GM21390 (cell line): ENCODE measurements around the gene MYOM1.
A peak's percentile ranks its signal among the peaks of the same experiment; 100 is the strongest.
"Not testable (repeated sequence)": the region's sequence is repeated elsewhere in the genome, so short reads cannot be mapped to it uniquely, and the experiment has no call there.

ENCODE experiments used
- ATAC-seq: cut with Tn5 transposase; IDR thresholded peaks from one replicate; pipeline ENCODE4 v1.9.1; 2021; ENCODE audit not compliant: unreplicated experiment

The MYOM1 gene

DNA sequence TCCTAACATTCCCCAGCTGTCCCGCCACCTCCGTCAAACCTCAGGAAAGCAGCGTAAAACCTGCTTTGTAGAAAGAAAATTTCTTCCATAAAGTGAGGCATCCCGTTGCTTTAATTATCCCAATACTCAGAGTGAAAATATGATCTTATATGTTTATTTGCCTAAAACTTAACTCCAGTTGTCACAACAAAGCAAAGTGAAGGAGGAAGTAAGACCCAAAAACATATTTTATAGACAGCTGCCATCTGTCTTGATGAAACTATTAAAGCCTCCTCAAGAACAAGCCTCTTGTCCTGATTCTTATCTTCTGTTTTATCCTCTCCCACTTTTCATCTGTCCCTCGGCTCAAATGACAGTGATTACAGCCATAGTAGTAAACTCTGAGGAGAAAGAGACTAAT, 177.9 kb downstream of the MYOM1 start:
- ATAC-seq, result no peak

DNA sequence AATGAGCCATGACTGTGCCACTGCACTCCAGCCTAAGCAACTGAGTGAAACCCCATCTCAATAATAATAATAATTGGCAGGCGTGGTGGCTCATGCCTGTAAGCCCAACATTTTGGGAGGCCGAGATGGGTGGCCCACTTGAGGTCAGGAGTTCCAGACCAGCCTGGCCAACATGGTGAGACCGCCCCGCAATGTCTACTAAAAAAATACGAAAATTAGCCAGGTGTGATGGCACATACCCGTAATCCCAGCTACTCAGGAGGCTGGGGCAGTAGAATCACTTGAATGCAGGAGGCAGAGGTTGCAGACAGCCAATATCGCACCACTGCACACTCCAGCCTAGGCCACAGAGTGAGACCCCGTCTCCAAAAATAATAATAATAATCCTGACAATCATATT, 178.9 kb downstream of the MYOM1 start:
- no peak for ATAC-seq

DNA sequence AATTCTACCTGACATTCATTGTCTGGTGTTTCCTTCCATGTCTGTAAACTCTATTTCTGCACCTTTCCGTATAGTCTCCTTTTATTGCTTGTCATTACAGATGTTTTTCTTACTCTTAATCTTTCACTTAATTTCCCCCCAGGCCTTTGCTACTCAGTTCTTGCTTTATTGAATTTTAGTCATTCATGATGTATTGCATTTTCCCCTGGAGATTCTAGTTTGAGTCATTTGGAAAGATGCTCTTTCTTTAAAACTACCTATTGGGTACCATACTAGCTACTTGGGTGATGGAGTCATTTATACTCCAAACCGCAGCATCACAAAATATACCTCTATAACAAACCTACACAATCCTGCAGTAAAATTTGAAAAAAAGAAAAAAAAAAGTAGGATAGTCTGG, 179.6 kb downstream of the MYOM1 start:
- no peak for ATAC-seq

DNA sequence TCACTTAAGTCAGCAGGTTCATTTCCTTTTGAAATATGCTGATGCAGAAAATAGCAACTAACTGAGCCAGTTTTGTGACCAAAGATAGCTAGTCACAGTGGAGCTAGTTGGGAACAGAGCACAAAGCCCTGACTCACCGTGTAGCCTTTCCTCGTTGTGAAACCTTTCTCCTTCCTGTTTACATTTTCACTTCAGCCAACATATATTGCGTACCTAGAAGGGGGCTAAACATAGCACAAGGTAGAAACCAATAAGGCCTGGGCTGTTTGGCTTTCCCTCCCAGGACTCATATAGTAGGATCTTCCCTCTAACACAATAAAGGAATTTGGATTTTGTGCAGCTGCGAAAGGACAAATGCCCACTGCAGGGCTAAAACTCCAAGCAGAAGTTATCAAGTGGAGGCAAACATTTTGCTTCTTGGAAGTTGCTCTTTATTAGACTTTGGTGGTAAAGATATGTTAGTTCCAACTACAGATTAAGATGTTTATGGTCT, 182.3 kb downstream of the MYOM1 start:
- ATAC-seq, result peak; percentile 99

DNA sequence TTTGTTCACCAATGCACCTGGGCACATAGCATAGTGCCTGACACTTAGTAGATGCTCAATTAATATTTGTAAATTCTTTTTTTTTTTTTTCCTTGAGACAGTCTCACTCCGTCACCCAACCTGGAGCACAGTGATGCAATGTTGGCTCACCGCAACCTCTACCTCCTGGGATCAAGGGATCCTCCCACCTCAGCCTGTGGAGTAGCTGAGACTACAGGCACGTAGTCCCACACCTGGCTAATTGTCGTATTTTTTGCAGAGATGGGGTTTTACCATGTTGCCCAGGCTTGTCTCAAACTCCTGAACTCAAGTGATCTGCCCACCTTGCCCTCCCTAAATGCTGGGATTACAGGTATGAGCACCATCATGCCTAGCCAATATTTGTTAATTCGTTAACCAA, 183.7 kb downstream of the MYOM1 start:
- ATAC-seq, result no peak

DNA sequence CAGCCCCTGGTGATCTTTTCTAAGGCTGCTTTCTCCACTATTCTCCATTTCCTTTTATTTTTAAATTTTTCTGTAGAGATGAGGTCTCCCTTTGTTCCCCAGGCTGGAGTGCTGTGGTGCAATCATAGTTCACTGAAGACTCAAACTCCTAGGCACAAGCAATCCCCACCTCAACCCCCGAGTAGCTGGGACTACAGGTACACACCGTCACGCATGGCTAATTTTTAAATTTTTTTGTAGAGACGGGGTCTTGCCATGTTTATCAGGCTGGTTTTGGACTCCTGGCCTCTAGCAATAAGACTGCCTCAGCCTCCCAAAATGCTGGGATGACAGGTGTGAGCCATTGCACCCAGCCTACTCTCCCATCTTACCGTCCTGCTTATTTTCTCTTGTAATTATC, 184.1 kb downstream of the MYOM1 start:
- ATAC-seq, result no peak

DNA sequence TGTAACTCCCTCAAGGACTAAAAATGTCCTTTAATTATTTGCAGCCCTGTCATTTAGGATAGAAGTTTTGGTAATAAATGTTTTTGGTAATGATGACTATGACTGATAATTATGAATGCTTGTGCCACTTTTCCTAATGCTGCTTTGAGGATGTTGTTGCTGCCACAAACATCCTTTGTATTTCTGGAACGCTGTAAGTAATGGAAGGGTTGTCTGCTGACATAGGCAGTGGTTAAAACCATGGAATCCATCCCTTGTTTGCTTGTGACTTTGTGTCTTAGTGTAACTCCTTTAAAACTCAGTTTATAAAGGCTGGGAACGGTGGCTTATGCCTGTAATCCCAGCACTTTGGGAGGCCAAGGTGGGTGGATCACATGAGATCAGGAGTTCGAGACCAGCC, 187.0 kb downstream of the MYOM1 start:
- no peak for ATAC-seq

DNA sequence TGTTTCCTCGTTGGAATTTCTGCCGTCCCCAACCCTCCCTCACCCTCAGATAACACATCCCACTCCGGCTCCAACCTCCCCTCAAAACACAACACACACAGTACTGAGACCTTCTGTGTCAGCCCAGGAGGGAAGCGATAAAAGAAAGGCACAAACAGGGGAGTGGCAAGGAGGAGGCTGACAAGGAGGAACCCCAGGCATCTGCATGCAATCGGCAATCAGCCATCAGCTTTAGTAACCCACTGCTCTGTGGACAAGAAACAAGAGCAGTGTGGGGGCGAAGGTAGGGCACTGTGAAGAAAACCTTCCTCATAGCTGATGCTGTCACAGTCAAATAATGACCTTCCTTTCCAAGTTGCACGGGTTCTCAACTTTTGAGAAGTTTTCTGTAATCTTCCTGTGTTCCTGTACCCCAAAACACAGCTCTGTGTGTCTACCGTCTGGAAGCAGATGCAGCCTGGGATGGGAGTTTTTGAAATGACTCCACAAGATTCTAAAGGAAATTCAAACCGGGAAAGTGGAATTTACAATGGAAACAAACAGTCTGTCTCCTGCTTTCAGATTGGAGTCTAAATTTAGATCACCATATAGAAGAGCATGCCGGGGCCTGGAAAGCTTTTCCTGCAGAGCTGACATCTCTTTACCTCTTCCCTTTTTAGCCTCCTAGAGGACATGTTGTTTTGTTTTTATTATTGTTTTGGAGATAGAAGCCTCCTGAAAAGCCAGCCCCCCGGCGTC, 190.4 kb downstream of the MYOM1 start:
- ATAC-seq, result no peak

DNA sequence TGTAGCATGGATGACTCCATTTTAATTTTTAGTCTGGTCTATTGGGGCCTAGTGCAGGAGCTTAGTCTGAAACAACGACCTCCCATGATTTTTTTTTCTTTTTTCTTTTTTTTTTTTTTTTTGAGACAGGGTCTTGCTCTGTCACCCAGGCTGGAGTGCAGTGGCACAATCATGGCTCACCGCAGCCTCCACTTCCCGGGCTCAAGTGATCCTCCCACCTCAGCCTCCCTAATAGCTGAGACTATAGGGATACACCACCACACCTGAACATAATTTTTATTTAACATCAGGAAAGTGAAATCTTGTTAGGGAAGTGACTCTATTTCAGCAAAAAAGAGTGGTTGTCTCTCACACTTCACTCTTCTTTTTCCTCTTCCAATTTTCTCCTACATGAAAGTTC, 191.7 kb downstream of the MYOM1 start:
- not testable (repeated sequence) for ATAC-seq

DNA sequence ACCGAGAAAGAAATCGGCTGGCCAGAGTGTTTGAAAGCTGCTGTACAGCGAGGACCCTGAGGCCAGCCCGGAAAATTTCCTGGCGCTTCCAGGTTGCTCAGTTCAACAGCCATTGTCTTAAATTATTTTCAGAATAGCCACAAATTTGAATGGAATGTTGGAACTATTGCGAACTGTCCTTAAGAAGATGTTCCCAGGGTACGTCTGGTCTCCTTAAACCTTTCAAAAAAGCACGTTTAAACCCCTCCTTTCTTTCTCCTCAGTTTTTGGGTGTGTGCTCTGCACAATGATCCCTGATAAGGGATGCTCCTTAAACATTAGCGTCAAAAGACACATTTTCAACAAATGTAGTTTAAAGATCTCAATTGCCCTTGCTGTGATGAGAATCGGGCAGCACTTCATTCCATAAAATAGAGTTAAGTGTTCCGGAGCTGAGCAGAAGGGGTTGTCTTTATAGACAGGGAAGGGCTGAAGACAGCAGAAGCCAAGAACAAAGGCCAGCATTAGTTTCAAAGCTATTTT, 192.3 kb downstream of the MYOM1 start:
- no peak for ATAC-seq

DNA sequence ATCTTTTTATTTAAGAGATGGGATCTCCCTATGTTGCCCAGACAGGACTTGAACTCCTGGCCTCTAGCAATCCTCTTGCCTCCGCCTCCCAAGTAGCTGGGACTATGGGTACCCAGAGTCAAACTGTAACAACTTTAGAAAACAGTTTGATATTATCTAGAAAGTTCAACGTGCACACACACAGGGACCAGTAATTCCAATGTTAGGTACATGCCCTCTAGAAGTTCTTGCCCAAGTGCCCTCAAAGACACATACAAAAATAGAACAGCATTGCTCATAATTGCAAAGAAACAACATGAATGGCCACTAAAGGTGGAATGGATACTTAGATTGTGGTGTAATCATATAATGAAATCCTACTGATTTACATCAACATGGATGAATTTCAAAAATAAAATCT, 194.2 kb downstream of the MYOM1 start:
- ATAC-seq, result no peak

DNA sequence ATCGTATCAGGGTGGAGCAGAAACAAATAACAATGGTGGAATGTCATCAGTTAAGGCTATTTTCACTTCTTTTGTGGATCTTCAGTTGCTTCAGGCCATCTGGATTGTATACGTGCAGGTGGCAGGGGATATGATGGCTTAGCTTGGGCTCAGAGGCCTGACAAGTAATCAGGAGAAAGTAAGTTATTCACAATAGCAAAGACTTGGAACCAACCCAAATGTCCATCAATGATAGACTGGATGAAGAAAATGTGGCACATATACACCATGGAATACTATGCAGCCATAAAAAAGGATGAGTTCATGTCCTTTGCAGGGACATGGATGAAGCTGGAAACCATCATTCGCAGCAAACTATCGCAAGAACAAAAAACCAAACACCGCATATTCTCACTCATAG, 196.2 kb downstream of the MYOM1 start:
- ATAC-seq, result not testable (repeated sequence)
